Duodenal mucosa (tissue), 2 donors: ENCODE measurements around the gene CAMTA1.

Source experiments
- H3K27ac ChIP-seq: one replicate; pipeline ENCODE4 v1.7.0; 2013; ENCODE audit warnings: low read depth, low read length
- H3K27me3 ChIP-seq, 2 donors: one replicate each; pipeline ENCODE4 v1.7.0; 2013; ENCODE audit warnings: low read length in 2 of 2, control low read depth in 1 of 2; ENCODE audit not compliant: insufficient read depth in 2 of 2, control insufficient read depth in 1 of 2
- H3K36me3 ChIP-seq, 2 donors: one replicate each; pipeline ENCODE4 v1.7.0; 2013; ENCODE audit warnings: low read length in 2 of 2, control low read depth in 1 of 2; ENCODE audit not compliant: insufficient read depth in 2 of 2, control insufficient read depth in 1 of 2
- H3K4me1 ChIP-seq, 2 donors: one replicate each; pipeline ENCODE4 v1.7.0; 2013; ENCODE audit warnings: low read length in 2 of 2, control low read depth in 1 of 2; ENCODE audit not compliant: insufficient read depth in 2 of 2, control insufficient read depth in 1 of 2
- H3K4me3 ChIP-seq, 2 donors: one replicate each; pipeline ENCODE4 v1.7.0; 2013; ENCODE audit warnings: low read length in 2 of 2, low read depth in 1 of 2
- H3K9ac ChIP-seq, 2 donors: one replicate each; pipeline ENCODE4 v1.7.0; 2013; ENCODE audit warnings: low read length in 2 of 2, low read depth in 1 of 2
- H3K9me3 ChIP-seq, 2 donors: one replicate each; pipeline ENCODE4 v1.7.0; 2013; ENCODE audit warnings: low read length in 2 of 2, control low read depth in 1 of 2; ENCODE audit not compliant: control insufficient read depth in 1 of 2

CAMTA1 gene

GRCh38 chr1:7026169-7026568, 240.9 kb downstream of the CAMTA1 start:
- Histone ChIP-seq H3K9ac (no peak overlapping the region), H3K9me3 (no peaks in the 10 kb centered on the region), H3K36me3 (no peaks in the 10 kb centered on the region), H3K27me3 (no peaks in the 10 kb centered on the region), H3K4me1 (no peaks in the 10 kb centered on the region), H3K27ac (no peak overlapping the region), H3K4me3 (no peak overlapping the region)

DNA sequence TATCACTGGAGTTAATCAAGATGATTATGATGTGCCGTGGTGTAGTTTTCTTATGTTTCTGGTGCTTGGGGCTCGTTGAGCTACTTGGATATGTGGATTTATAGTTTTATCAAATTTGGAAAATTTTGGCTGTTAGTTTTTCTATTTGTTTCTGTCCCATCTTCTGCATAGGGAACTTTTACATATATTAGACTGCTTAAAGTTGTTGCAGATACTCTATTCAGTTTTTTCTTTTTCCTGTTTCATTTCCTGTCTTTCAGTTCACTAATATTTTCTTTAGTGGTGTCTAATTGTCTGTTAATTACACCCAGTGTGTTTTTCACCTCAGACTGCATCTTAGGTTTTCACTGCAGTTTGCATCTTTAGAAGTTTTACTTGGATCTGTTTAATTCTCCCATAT, 247.7 kb downstream of the CAMTA1 start:
- H3K9ac ChIP-seq, result no peak overlapping the region
- no peaks in the 10 kb centered on the region for H3K27me3 ChIP-seq
- peaks cover 0 to 5% of the 10 kb centered on the region in 2 donors for H3K9me3 ChIP-seq
- H3K4me3 ChIP-seq, result no peak overlapping the region
- H3K4me1 ChIP-seq, result no peaks in the 10 kb centered on the region
- H3K36me3 ChIP-seq, result no peaks in the 10 kb centered on the region
- no peak overlapping the region for H3K27ac ChIP-seq

- no peak overlapping the region for H3K9ac ChIP-seq
- no peaks in the 10 kb centered on the region for H3K36me3 ChIP-seq
- no peaks in the 10 kb centered on the region for H3K27me3 ChIP-seq
- H3K4me3 ChIP-seq, result no peak overlapping the region
- H3K4me1 ChIP-seq, result no peaks in the 10 kb centered on the region
- H3K9me3 ChIP-seq, result peaks cover 0 to 5% of the 10 kb centered on the region in 2 donors
- H3K27ac ChIP-seq, result no peak overlapping the region
Measured at GRCh38 chr1:7036386-7036785, 251.1 kb downstream of the CAMTA1 start.

DNA sequence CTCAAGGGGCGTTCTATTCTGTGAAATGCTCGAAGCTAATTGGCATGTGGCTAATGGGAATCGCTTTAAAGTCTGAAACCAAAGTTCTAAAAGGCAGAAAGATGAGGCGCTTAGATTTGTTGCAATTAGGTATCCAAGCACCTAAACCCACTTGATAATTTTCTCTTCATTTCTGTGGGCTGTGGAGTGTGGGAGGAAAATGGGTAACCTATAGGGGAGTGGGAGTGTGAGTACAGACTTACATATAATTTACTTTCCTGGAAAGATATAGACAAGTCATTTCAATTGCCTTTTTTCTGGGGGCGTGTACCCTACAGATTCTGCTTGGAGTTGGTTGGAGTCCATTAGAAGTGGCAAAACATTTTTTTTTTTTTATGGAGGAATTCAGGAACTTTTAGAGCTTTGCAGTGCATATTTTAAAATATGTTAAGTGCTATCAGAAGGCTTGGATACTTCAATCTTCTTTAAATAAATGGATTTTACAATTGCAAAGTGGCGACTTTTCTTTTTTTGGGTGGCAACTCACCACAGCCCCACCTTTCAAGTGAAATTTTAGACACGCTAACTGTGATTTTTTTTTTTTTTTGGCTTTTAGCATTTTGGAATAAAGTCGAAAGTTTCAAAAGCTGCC, 254.5 kb downstream of the CAMTA1 start:
- Histone ChIP-seq H3K4me1 (no peaks in the 10 kb centered on the region), H3K9ac (no peak overlapping the region), H3K36me3 (no peaks in the 10 kb centered on the region), H3K4me3 (no peak overlapping the region), H3K9me3 (no peaks in the 10 kb centered on the region), H3K27me3 (no peaks in the 10 kb centered on the region), H3K27ac (no peak overlapping the region)

DNA sequence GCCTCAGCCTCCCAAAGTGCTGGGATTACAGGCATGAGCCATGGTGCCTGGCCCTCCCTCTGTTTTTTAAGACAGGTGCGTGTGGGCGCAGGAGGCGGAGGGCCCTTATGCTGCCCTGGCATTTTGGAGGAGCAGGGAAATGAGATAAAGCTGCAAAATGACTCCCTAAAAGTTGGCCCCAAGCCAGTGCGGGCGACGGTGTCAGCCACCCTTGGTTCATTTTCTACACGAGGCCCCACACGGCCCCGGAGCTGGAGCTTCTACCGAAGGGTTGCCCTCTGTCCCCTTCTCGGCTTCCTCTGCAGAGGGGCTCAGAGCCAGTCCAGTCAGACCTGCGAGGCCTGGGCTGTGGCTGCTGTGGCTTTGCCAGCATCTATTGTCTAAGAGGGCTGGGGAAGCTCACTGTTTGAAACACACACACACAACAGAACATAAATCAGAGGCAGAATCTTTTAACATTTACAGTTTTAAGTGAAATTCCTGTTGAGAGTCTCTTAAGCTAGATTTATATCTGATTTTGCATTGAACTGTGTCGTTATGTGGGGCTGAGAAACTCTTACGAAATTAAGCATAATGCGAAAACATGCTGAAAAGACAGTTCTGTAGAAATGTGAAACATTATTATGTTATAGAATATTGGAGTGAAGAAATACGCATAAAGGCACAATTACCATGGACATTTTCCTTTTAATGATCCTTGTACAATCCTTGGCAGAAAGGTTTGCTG, 255.9 kb downstream of the CAMTA1 start:
- no peaks in the 10 kb centered on the region for H3K9me3 ChIP-seq
- no peaks in the 10 kb centered on the region for H3K27me3 ChIP-seq
- H3K4me3 ChIP-seq, result no peak overlapping the region
- no peaks in the 10 kb centered on the region for H3K36me3 ChIP-seq
- no peak overlapping the region for H3K27ac ChIP-seq
- no peak overlapping the region for H3K9ac ChIP-seq
- no peaks in the 10 kb centered on the region for H3K4me1 ChIP-seq

GRCh38 chr1:7042322-7043190, 257.3 kb downstream of the CAMTA1 start:
- no peaks in the 10 kb centered on the region for H3K36me3 ChIP-seq
- no peaks in the 10 kb centered on the region for H3K9me3 ChIP-seq
- no peaks in the 10 kb centered on the region for H3K4me1 ChIP-seq
- no peak overlapping the region for H3K4me3 ChIP-seq
- no peak overlapping the region for H3K9ac ChIP-seq
- no peak overlapping the region for H3K27ac ChIP-seq
- no peaks in the 10 kb centered on the region for H3K27me3 ChIP-seq

DNA sequence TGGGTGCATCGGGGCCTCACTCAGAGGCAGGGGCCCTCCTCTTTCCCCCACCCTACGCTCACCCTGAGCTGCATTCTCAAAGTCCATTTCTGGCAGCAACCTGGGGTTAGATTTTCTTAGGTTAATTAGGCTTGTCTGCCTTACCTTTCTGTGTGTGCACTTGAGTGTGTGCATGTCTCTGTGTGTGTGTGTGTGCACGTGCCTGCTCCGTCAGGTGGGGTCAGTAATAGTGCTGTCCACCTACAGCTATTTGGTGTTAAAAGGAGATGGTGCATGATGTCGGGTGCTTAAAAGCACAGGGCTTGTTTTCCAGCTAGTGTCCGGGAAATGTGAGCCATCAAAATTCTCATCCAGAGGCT, 257.9 kb downstream of the CAMTA1 start:
- Histone ChIP-seq H3K27me3 (no peaks in the 10 kb centered on the region), H3K9me3 (no peaks in the 10 kb centered on the region), H3K27ac (no peak overlapping the region), H3K9ac (no peak overlapping the region), H3K36me3 (no peaks in the 10 kb centered on the region), H3K4me1 (no peaks in the 10 kb centered on the region), H3K4me3 (no peak overlapping the region)

- H3K4me3 ChIP-seq, result no peak overlapping the region
- no peak overlapping the region for H3K9ac ChIP-seq
- no peak overlapping the region for H3K27ac ChIP-seq
- H3K4me1 ChIP-seq, result no peaks in the 10 kb centered on the region
- no peaks in the 10 kb centered on the region for H3K9me3 ChIP-seq
- no peaks in the 10 kb centered on the region for H3K27me3 ChIP-seq
- H3K36me3 ChIP-seq, result no peaks in the 10 kb centered on the region
Measured at GRCh38 chr1:7043719-7044535, 258.7 kb downstream of the CAMTA1 start.

DNA sequence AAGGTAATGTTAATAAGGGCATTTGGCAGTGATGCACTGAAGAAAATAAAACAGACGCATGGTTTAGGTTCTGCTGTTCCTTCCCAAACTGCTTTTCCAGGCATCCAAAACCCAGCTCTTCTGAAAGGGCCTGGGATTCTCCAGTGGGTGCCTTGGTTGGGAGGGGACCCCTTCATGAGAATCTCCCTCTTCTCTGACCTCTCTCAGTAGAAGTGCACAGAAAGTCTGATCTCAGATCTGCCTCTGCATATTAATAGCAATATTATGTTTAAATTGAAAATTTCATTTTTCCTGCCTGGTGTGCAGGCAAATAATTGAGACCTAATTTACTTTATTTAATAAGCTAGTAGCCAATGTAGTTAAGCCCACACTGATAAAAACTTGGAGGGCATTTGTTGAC, 260.6 kb downstream of the CAMTA1 start:
- Histone ChIP-seq H3K9me3 (no peaks in the 10 kb centered on the region), H3K27ac (no peak overlapping the region), H3K27me3 (no peaks in the 10 kb centered on the region), H3K36me3 (no peaks in the 10 kb centered on the region), H3K9ac (no peak overlapping the region), H3K4me1 (no peaks in the 10 kb centered on the region), H3K4me3 (no peak overlapping the region)
